ENCODE measurements around the gene ITGA3.

Gene ITGA3

DNA sequence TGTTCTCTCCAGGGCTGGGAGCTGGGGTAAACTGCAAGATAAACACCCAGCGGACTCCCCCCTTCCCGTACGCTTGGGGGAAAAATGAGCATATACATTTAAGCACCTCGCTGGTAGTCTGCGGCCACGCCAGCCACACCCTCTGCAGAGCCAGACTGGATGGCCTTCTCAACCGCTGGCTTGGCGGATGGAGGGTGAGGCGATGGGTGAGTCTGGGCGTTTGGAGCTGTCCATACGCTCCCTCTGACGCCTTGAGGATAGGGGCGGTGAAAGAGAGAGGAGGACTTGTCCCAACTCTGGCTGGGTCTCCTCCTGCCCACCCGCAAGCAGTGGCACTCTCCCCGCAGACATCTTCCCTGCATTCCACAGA lies 1.0 kb downstream of the ITGA3 start:
- TF ChIP-seq, protein P1, sequence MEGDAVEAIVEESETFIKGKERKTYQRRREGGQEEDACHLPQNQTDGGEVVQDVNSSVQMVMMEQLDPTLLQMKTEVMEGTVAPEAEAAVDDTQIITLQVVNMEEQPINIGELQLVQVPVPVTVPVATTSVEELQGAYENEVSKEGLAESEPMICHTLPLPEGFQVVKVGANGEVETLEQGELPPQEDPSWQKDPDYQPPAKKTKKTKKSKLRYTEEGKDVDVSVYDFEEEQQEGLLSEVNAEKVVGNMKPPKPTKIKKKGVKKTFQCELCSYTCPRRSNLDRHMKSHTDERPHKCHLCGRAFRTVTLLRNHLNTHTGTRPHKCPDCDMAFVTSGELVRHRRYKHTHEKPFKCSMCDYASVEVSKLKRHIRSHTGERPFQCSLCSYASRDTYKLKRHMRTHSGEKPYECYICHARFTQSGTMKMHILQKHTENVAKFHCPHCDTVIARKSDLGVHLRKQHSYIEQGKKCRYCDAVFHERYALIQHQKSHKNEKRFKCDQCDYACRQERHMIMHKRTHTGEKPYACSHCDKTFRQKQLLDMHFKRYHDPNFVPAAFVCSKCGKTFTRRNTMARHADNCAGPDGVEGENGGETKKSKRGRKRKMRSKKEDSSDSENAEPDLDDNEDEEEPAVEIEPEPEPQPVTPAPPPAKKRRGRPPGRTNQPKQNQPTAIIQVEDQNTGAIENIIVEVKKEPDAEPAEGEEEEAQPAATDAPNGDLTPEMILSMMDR (IDR thresholded peaks at IDR 0.05; ENCODE audit: insufficient read depth, low read depth, low read length, missing control alignments), result no peak
- H3K4me3 ChIP-seq (ENCODE audit: low read length), result peak overlapping the region; percentile 75
- peak; percentile 51 for DNase-seq (ENCODE audit: low read depth)

DNA sequence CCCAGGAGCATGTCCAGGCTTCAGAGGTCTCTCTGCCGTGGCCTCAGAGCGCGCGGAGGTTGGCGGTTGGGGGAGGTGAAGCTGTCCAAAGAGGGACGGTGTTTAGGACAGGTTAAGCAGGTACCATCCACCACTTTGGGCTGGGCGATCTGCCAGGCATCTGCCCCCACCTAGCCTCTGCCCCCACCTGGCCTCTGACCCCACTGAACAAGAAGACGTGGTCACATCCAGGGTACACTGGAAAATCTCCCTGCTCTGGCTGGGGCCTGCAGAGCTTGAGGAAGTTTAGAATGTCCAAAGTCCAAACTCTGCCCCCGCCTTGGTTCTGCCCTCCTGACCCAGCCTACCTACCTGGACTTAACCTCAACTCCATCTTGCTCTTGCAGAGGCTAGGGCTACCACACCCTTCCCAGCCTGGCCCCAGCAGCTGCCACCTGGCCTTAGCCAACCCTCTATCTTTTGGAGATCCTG lies 1.6 kb downstream of the ITGA3 start:
- TF ChIP-seq, protein P1 (IDR thresholded peaks at IDR 0.05; ENCODE audit: insufficient read depth, low read depth, low read length, missing control alignments), result no peak
- DNase-seq (ENCODE audit: low read depth), result no peak
- H3K4me3 ChIP-seq (ENCODE audit: low read length), result peak overlapping the region; percentile 75

DNA sequence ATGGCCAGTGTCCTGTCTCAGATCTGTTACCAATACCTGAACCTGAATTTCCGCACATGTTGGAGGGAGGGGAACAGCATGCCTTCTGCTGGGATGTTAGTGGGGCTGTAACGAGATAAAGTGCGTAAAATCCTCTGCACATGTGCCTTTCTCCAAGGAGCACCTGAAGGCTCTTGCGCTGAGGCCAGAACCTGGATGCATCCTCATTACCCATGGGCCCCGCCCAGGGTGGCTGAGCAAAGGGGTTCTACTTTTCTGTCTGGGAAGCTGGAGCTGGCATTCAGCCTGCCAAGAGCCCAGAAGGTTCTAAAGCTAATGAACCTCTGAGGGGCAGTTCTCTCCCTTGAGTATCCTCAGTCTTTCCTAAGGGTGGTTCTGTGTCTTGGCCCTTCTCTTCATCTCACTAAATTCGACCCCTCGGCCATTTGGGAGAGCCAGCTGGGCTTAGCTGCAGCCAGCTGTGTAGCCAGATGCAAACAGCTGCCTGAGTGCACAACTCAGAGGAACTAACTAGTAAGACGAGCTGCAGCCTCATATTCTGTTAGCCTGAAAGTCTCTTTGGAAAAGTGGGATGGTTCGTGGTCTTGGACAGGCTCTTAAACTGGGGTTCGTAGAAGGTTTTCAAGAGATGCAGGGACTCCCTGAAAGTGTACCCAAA lies 2.5 kb downstream of the ITGA3 start:
- H3K4me3 ChIP-seq (ENCODE audit: low read length), result peak overlapping the region; percentile 75
- DNase-seq (ENCODE audit: low read depth), result no peak
- TF ChIP-seq, protein P1 (IDR thresholded peaks at IDR 0.05; ENCODE audit: insufficient read depth, low read depth, low read length, missing control alignments), result no peak

DNA sequence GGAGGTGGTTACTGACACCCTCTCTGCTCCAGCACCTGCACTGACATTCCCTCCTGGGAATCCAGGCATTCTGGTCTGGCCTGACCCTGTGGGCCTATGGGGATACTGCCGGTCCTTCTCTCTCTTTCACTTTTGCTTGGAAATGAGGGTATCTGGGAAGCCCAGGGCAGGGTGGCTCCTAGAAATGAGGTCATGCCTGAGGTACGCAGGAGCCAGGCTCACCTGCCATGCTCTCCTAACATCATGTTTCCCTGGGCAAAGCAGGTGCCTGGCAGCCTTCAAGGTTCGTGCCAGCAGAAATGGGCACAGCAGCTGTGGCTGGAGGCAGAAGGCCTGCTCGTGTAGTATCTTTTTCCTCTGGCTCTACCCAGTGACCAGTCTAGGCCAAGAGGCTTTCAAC lies 3.3 kb downstream of the ITGA3 start:
- DNase-seq (ENCODE audit: low read depth), result peak; percentile 46

DNA sequence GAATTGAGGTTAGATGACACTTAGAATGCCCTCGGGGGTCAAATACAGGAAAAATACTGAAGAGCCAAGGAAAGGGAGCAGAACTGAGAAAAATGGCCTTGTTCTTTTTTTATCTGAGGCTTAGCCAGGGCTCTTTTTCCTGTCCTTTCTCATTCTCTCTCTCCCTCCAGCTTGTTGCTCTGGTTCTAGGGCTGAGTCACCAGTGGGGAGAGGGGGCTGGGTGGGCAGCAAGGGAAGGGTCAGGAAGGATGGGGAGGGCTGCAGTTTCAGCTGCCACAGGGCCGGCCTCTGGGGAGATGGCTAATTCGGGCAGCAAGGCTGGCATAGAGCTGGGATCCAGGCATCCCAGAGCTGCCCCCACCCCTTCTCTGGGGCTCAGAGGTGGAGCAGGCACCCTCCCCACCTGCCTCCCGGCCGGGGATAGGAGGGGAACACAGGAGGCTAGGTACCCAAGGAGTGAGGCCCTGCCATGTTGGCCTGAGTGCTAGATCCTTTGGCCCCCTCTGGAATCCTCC lies 3.9 kb downstream of the ITGA3 start:
- TF ChIP-seq, protein P1 (IDR thresholded peaks at IDR 0.05; ENCODE audit: insufficient read depth, low read depth, low read length, missing control alignments), result no peak
- H3K4me3 ChIP-seq (ENCODE audit: low read length), result peak overlapping the region; percentile 75
- DNase-seq (ENCODE audit: low read depth), result peak; percentile 50

More for the DNA sequence above, 3.3 kb downstream of the ITGA3 start:
- H3K4me3 ChIP-seq (ENCODE audit: low read length), result peak overlapping the region; percentile 75
- TF ChIP-seq, protein P1 (IDR thresholded peaks at IDR 0.05; ENCODE audit: insufficient read depth, low read depth, low read length, missing control alignments), result no peak

DNA sequence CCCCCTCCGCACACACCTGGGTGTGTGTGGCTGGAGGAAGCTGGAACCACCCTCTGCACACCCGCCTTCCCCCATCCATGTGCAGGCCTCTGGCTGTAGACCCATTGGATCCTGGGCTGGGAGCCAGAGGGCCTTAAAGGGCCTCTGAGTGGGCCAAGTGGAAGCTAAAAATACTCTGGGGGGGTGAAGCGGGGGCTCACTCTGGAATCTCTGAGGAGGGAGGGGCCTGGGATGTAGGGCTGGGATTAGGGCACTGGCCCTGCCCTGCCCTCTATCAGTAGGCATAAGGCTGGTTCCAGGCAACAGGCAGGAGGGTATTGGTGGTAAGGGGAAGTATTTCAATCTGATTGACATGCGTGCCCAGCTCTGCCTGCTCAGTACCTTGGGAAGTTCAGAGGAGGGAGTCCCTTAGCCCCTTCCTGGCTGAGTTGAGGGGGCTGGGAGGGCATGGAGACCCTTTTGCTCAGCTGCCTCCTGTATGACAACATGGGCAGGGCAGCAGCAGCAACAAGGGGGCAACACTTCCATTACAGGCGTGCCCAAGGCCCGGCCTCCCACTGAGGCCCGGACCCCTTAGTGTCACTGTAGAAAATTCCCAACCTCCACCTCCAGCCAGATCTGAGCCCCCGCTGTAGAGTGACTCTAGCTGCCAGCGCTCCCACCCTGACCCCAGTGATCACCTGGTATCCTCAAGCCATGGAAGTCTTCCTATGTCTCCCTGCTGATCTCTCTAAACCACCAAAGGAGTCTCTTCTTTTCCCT lies 5.2 kb downstream of the ITGA3 start:
- peak; percentile 65 for DNase-seq (ENCODE audit: low read depth)
- peak overlapping the region; percentile 75 for H3K4me3 ChIP-seq (ENCODE audit: low read length)
- TF ChIP-seq, protein P1 (IDR thresholded peaks at IDR 0.05; ENCODE audit: insufficient read depth, low read depth, low read length, missing control alignments), result no peak

DNA sequence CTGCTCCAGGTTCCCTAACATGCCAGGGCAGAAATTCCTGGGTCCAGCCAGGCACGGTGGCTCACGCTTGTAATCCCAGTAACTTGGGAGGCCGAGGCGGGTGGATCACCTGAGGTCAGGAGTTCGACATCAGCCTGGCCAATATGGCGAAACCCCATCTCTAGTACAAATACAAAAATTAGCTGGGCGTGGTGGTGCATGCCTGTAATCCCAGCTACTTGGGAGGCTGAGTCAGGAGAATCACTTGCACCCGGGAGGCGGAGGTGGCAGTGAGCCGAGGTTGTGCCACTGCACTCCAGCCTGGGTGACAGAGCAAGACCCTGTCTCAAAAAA lies 5.8 kb downstream of the ITGA3 start:
- DNase-seq (ENCODE audit: low read depth), result peak; percentile 61
- peak overlapping the region; percentile 75 for H3K4me3 ChIP-seq (ENCODE audit: low read length)
